NB4 (cell line): Measurements from ENCODE around the gene AKT3.

Source experiments
- DNase-seq: peaks from one replicate; pipeline ENCODE4 v3.0.0; 2010; ENCODE audit warnings: low read depth
- H3K4me3 ChIP-seq: one replicate; pipeline ENCODE4 v1.5.1; 2011; ENCODE audit warnings: mild to moderate bottlenecking, low read depth, low read length, moderate library complexity
- MYC ChIP-seq: IDR thresholded peaks from 2 replicates; pipeline ENCODE4 v1.6.1; 2011; ENCODE audit warnings: low read depth, low read length
- POLR2A ChIP-seq: IDR thresholded peaks from 2 replicates; pipeline ENCODE4 v1.6.1; 2011; ENCODE audit warnings: mild to moderate bottlenecking; ENCODE audit not compliant: insufficient read length; ENCODE audit errors: extremely low read depth
- TF ChIP-seq, protein P1 (sequence below): IDR thresholded peaks from 2 replicates; pipeline ENCODE4 v1.6.1; 2011; ENCODE audit warnings: low read depth, low read length
- TF ChIP-seq, protein P2 (sequence below): IDR thresholded peaks from one replicate; pipeline ENCODE4 v1.5.1; 2012; ENCODE audit warnings: low read depth, low read length

AKT3 gene

DNA sequence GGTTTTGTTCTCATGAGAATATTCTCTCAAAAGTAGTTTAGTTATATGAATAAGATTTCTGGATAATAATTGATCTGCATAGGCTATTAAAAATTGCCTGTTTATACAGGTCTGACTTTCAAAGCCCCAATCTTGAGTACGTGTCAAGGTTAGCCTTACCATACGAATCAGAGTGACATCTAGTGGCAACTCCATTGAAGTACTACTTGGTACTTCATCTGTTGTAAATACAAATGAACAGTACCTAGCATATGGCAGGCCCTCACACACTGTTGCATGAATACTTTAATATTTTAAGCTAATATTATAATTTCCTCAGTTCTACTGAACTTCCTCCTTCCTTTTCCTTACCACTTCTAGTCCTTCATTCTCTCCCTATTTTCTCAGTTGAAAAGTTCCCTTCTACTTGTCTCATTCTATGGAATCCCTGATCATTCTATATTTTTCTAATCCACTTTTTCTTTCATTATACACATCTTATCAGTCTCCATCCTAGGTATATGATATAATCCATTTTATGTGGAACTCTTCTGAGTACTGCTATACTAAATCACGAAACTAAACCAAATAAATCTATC, 101.2 kb downstream of the AKT3 start:
- TF ChIP-seq, protein P1, sequence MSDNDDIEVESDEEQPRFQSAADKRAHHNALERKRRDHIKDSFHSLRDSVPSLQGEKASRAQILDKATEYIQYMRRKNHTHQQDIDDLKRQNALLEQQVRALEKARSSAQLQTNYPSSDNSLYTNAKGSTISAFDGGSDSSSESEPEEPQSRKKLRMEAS: no peak
- no peak for TF ChIP-seq MYC
- TF ChIP-seq, protein P2, sequence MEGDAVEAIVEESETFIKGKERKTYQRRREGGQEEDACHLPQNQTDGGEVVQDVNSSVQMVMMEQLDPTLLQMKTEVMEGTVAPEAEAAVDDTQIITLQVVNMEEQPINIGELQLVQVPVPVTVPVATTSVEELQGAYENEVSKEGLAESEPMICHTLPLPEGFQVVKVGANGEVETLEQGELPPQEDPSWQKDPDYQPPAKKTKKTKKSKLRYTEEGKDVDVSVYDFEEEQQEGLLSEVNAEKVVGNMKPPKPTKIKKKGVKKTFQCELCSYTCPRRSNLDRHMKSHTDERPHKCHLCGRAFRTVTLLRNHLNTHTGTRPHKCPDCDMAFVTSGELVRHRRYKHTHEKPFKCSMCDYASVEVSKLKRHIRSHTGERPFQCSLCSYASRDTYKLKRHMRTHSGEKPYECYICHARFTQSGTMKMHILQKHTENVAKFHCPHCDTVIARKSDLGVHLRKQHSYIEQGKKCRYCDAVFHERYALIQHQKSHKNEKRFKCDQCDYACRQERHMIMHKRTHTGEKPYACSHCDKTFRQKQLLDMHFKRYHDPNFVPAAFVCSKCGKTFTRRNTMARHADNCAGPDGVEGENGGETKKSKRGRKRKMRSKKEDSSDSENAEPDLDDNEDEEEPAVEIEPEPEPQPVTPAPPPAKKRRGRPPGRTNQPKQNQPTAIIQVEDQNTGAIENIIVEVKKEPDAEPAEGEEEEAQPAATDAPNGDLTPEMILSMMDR: peak; percentile 56
- no peak for TF ChIP-seq POLR2A
- peak; percentile 82 for DNase-seq

DNA sequence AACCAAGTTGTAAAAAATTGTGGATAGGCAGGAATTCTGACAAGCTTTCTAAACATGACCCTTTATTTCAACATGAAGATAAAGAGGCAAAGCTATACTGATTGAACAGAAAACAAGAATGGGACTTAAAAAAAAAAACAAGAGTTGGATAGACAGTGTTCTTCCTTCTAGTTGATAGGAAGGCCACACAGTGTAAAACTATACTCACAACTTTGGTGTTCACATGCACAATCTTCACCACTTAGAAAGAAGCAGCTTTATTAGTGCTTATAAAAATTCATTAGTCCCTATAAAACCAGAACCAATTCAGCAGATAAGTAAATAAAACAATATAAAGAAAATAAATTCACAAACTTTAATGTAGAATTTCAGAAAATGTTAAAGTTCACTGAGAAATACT, 101.8 kb downstream of the AKT3 start:
- TF ChIP-seq, protein P2: no peak
- TF ChIP-seq, protein P1: no peak
- no peak for DNase-seq
- H3K4me3 ChIP-seq: no peak overlapping the region

More for the DNA sequence above, 101.2 kb downstream of the AKT3 start:
- H3K4me3 ChIP-seq: no peak overlapping the region

DNA sequence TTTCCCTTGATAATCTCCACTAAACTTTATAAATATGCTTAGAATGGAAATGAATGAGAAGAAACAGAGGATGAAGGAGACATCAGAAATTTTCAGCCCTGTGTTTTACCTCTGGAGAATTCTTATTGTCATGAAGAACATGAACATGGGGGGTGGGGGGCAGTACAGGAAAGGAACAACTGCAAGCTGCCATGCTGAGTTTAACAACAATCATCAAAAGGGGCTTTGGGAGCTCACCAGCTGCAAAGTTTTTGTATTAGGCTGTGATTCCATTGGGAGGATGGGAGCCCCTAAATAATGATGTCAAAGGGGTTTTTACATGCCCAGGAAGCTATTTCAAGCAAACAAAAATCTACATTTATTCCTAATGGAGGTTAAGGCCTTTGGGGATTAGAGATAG, 103.3 kb downstream of the AKT3 start:
- no peak overlapping the region for H3K4me3 ChIP-seq
- DNase-seq: no peak
- TF ChIP-seq, protein P1: no peak
- TF ChIP-seq POLR2A (no peak), MYC (no peak)
- TF ChIP-seq, protein P2: no peak

DNA sequence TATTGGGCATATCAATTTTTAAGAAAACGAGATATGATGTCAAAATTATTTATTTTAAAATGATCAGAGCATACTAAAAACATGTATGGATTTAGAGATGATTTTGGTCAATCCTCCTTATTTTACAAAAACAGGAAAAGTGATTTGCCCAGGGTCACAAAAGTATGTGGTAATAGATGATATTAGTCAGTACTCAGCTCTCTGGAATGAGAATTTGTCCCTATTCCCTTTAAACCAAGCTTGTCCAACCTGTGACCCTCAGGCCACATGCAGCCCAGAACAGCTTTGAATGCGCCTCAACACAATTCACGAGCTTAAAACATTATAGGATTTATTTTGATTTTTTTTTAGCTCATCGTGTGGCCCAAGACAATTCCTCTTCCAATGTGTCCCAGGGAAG, 104.7 kb downstream of the AKT3 start:
- peak; percentile 11 for DNase-seq
- no peak overlapping the region for H3K4me3 ChIP-seq
- TF ChIP-seq, protein P1: no peak
- TF ChIP-seq POLR2A (no peak), MYC (no peak)
- TF ChIP-seq, protein P2: no peak

DNA sequence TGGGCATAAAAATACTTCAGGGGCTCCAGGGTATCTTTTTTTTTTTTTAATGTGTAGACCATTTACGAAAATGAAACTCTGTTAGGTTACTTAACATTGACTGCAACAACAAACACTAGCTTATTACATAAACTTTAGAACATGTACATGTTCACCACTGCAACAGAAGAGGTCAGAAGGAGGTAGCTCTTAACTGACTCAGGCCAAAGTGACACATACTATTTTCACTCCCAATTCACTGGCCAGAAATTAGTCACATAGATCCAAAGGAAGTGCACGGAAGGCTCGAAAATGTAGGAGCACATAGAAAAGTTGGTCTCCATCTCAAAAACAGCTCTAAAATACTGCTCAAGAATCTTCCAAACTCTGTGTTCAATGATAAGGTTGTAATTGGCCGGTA, 107.2 kb downstream of the AKT3 start:
- TF ChIP-seq, protein P1: no peak
- TF ChIP-seq, protein P2: no peak
- TF ChIP-seq POLR2A: no peak
- no peak for TF ChIP-seq MYC
- no peak for DNase-seq
- H3K4me3 ChIP-seq: no peak overlapping the region
